HG03469 (cell line): Measurements from ENCODE around the gene PPIL1.

ENCODE experiments used
- ATAC-seq: cut with Tn5 transposase; IDR thresholded peaks from one replicate; pipeline ENCODE4 v1.9.1; 2021; ENCODE audit warnings: mild to moderate bottlenecking, moderate library complexity, moderate number of reproducible peaks; ENCODE audit not compliant: unreplicated experiment

Gene PPIL1

GRCh38 chr6:36888654-36889481 lies 14.3 kb upstream of the PPIL1 start:
- no peak for ATAC-seq

- ATAC-seq, result no peak
Measured at GRCh38 chr6:36888115-36888643, 13.6 kb upstream of the PPIL1 start.

GRCh38 chr6:36886950-36887618 lies 12.5 kb upstream of the PPIL1 start:
- ATAC-seq, result no peak

- ATAC-seq, result peak; percentile 93
Measured at GRCh38 chr6:36885461-36886401, 11.1 kb upstream of the PPIL1 start, which contains the start of gene C6orf89. Gene C6orf89, plus strand, starts transcription at chr6:36885952. Its CDS starts 13,493 bp downstream, at chr6:36899445.

GRCh38 chr6:36884610-36885009 lies 10.0 kb upstream of the PPIL1 start:
- ATAC-seq, result no peak

GRCh38 chr6:36875250-36875633 lies 639 bp upstream of the PPIL1 start:
- ATAC-seq, result no peak

GRCh38 chr6:36873612-36874442 lies 776 bp downstream of the PPIL1 start:
- ATAC-seq, result no peak

GRCh38 chr6:36873115-36873514 lies 1.5 kb downstream of the PPIL1 start:
- ATAC-seq, result no peak

- no peak for ATAC-seq
Measured at GRCh38 chr6:36871686-36872085, 2.9 kb downstream of the PPIL1 start.

- no peak for ATAC-seq
Measured at GRCh38 chr6:36867471-36868224, 7.0 kb downstream of the PPIL1 start.

- no peak for ATAC-seq
Measured at GRCh38 chr6:36865835-36866234, 8.8 kb downstream of the PPIL1 start.

- no peak for ATAC-seq
Measured at GRCh38 chr6:36863670-36864540, 10.7 kb downstream of the PPIL1 start.

- ATAC-seq, result no peak
Measured at GRCh38 chr6:36862848-36863382, 11.7 kb downstream of the PPIL1 start.

- no peak for ATAC-seq
Measured at GRCh38 chr6:36862164-36862847, 12.3 kb downstream of the PPIL1 start.

- no peak for ATAC-seq
Measured at GRCh38 chr6:36860126-36860525, 14.5 kb downstream of the PPIL1 start.

- no peak for ATAC-seq
Measured at GRCh38 chr6:36858407-36858981, 16.1 kb downstream of the PPIL1 start.

GRCh38 chr6:36857325-36857724 lies 17.3 kb downstream of the PPIL1 start:
- ATAC-seq, result no peak
